ENCODE results near the gene MXRA8.

DNA sequence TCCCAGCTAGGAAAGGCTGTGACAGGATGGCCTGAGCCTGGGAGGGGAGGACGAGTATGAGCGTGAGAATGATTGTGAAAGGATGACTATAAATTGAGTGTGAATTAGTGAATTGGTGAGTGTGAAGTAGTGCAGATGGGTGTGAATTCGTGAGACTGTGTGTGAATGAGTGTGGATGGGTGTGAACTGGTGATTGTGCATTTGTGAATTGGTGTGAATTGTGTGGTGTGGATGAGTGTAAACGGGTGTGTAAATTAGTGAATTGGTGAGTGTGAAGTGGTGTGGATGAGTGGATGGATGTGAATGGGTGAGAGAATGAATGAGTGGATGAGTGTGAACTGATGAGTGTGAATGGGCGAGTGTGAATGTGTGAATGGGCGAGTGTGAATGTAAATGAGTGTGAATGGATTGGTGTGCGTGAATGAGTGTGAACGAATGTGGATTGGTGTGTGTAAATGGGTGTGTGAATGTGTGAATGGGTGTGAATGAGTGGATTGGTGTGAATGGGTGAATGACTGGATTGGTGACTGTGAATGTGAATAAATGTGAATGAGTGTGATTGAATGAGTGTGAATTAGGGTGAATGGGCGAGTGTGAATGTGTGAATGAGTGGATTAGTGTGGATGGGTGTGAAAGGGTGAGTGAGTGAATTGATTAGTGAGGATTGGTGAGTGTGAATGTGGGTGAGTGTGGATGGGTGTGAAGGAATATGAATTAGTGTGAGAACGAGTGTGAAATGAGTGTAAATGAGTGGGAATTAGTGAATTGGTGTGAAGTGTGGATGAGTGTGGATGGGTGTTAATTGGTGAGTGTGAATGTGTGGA, 7.7 kb upstream of the MXRA8 start:
- TF ChIP-seq CTCF (IDR thresholded peaks at IDR 0.05; ENCODE audit: insufficient read depth, low read length, poor library complexity, severe bottlenecking) (no peak), EZH2phosphoT487 (conservative IDR thresholded peaks at IDR 0.05; ENCODE audit: low read length) (no peak)
